DMS114 treated with DMSO at 0.1 percent for 48 hours (cell line): Measurements from ENCODE around the gene KLHL20.
"Not testable (repeated sequence)": the region's sequence is repeated elsewhere in the genome, so short reads cannot be mapped to it uniquely, and the experiment has no call there.

ENCODE experiments used
- DNase-seq: peaks from one replicate; lab custom pipeline; 2025; ENCODE audit not compliant: unreplicated experiment; lab: John Stamatoyannopoulos, UW

Gene KLHL20

GRCh38 chr1:173714759-173715537 is at the start of gene KLHL20:
Gene KLHL20, plus strand, starts transcription at chr1:173714981. Its CDS starts 1,063 bp downstream, at chr1:173716044.
- peak; percentile 87 for DNase-seq

- DNase-seq, result no peak
Measured at GRCh38 chr1:173666646-173667045, 48.1 kb upstream of the KLHL20 start.

- DNase-seq, result peak; percentile 71
Measured at GRCh38 chr1:173669491-173669941, 45.3 kb upstream of the KLHL20 start, which contains the start of gene ANKRD45. Gene ANKRD45, minus strand, starts transcription at chr1:173669851. Its CDS starts 10,433 bp downstream, at chr1:173659418.

- not testable (repeated sequence) for DNase-seq
Measured at GRCh38 chr1:173674496-173674895, 40.3 kb upstream of the KLHL20 start.

GRCh38 chr1:173680152-173680551 is 34.6 kb upstream of the KLHL20 start:
- not testable (repeated sequence) for DNase-seq

- no peak for DNase-seq
Measured at GRCh38 chr1:173682184-173682583, 32.6 kb upstream of the KLHL20 start.

GRCh38 chr1:173683838-173684237 is 30.9 kb upstream of the KLHL20 start:
- DNase-seq, result not testable (repeated sequence)

- not testable (repeated sequence) for DNase-seq
Measured at GRCh38 chr1:173685121-173685520, 29.7 kb upstream of the KLHL20 start.

GRCh38 chr1:173688300-173688699 is 26.5 kb upstream of the KLHL20 start:
- DNase-seq, result no peak

- DNase-seq, result no peak
Measured at GRCh38 chr1:173693238-173693637, 21.5 kb upstream of the KLHL20 start.

- DNase-seq, result not testable (repeated sequence)
Measured at GRCh38 chr1:173701299-173701698, 13.5 kb upstream of the KLHL20 start.

- no peak for DNase-seq
Measured at GRCh38 chr1:173702736-173703135, 12.0 kb upstream of the KLHL20 start.

- no peak for DNase-seq
Measured at GRCh38 chr1:173705117-173705516, 9.7 kb upstream of the KLHL20 start.

GRCh38 chr1:173708787-173709186 is 6.0 kb upstream of the KLHL20 start:
- no peak for DNase-seq

- DNase-seq, result no peak
Measured at GRCh38 chr1:173714441-173714758, 381 bp upstream of the KLHL20 start.

GRCh38 chr1:173715538-173715844 is 710 bp downstream of the KLHL20 start:
- no peak for DNase-seq

- no peak for DNase-seq
Measured at GRCh38 chr1:173717238-173717637, 2.5 kb downstream of the KLHL20 start.

GRCh38 chr1:173731331-173731730 is 16.6 kb downstream of the KLHL20 start:
- DNase-seq, result not testable (repeated sequence)

- DNase-seq, result no peak
Measured at GRCh38 chr1:173733912-173734311, 19.1 kb downstream of the KLHL20 start.

- DNase-seq, result not testable (repeated sequence)
Measured at GRCh38 chr1:173736104-173736503, 21.3 kb downstream of the KLHL20 start.

GRCh38 chr1:173742203-173742886 is 27.6 kb downstream of the KLHL20 start:
- DNase-seq, result no peak

GRCh38 chr1:173744651-173745050 is 29.9 kb downstream of the KLHL20 start:
- DNase-seq, result no peak
